Measurements from ENCODE around the gene SEMA3C. TPM values are rescaled to one million over a fixed set of nuclear protein-coding genes. Genes with fewer than 3 reads are reported as not detected.

The SEMA3C gene
- total RNA-seq, 1 donor from 2014 or later = 266 TPM

DNA sequence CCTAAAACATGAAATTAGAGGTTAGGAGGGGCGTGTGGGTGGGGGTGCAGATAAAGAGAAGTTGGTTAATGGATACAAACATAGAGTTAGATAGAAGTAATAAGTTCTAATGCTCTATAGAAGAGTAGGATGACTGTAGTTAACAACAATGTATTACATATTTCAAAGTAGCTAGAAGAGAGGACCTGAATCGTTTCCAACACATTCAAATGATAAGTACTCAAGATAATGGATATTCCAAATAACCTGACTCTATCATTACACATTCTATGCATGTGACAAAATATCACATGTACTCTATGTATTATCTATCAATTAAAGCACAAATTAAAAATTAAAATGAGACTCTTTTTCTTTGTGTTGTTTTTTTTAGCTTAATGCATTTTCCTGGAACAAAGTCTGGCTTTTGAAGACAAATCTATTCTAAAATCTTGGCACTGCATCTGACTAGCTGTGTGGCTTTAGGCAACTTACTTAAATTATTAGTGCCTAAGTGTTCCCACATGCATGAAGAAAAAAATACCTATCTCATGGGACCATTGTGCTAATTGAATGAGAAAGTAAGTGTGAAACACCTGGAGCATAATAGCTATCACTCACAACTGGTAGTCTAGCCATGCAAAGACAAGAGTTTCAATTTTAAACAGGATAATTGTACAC, 75.7 kb downstream of the SEMA3C start:
- H3K4me1 ChIP-seq (ENCODE audit: control insufficient read depth in 3 of 3, insufficient read depth in 3 of 3, low read length in 3 of 3) = no peaks in the 10 kb centered on the region
- H3K27me3 ChIP-seq (ENCODE audit: control insufficient read depth in 3 of 3, insufficient read depth in 3 of 3, low read length in 3 of 3) = no peaks in the 10 kb centered on the region
- no peaks in the 10 kb centered on the region for H3K36me3 ChIP-seq (ENCODE audit: control insufficient read depth in 3 of 3, insufficient read depth in 3 of 3, low read length in 3 of 3)
- no peak overlapping the region for H3K27ac ChIP-seq (ENCODE audit: low read depth, low read length)
- no peak overlapping the region for H3K9ac ChIP-seq (ENCODE audit: low read depth in 1 of 3, low read length in 3 of 3)
- H3K4me3 ChIP-seq (ENCODE audit: low read length in 3 of 3) = no peak overlapping the region
- no peaks in the 10 kb centered on the region for H3K9me3 ChIP-seq (ENCODE audit: control insufficient read depth in 3 of 3, low read length in 3 of 3)

DNA sequence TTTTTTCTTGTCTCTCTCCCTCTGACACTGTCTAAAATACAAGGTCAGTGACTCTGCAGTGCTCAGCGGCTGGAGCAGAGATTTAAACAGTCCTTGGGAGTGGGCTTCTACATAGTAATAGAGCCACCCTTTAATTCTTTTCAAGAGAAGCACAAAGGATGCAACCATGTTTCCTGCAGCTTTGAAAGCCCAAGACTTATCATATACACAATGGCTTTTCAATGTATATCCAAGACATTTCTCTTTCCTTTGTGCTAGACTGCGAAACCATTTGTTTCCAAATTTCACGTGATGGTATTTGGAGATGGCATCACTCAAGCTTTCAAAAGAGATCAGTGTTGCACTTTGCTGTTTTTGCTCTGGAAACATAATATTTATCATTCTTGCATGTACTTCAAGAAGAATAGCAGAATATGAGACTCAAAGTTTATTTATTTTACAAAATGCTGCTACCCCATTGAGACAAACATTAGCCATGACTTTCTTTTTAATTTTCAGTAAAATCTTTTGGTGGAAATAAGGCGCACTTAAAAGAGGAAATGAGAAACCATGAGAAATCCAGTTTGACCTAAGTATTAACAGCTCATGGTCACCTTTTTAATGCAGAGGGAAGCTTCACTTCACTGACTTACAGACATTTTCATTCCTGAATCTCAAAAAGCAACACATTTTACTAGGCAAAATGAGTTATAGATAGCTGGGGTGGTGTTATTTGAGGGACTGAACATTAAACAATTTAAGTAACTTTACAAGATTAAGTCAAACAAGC, 76.6 kb downstream of the SEMA3C start:
- no peaks in the 10 kb centered on the region for H3K4me1 ChIP-seq (ENCODE audit: control insufficient read depth in 3 of 3, insufficient read depth in 3 of 3, low read length in 3 of 3)
- no peaks in the 10 kb centered on the region for H3K9me3 ChIP-seq (ENCODE audit: control insufficient read depth in 3 of 3, low read length in 3 of 3)
- no peak overlapping the region for H3K9ac ChIP-seq (ENCODE audit: low read depth in 1 of 3, low read length in 3 of 3)
- H3K27me3 ChIP-seq (ENCODE audit: control insufficient read depth in 3 of 3, insufficient read depth in 3 of 3, low read length in 3 of 3) = no peaks in the 10 kb centered on the region
- H3K27ac ChIP-seq (ENCODE audit: low read depth, low read length) = no peak overlapping the region
- no peak overlapping the region for H3K4me3 ChIP-seq (ENCODE audit: low read length in 3 of 3)
- no peaks in the 10 kb centered on the region for H3K36me3 ChIP-seq (ENCODE audit: control insufficient read depth in 3 of 3, insufficient read depth in 3 of 3, low read length in 3 of 3)

GRCh38 chr7:80841423-80841955, 77.4 kb downstream of the SEMA3C start:
- no peak overlapping the region for H3K27ac ChIP-seq (ENCODE audit: low read depth, low read length)
- no peak overlapping the region for H3K4me3 ChIP-seq (ENCODE audit: low read length in 3 of 3)
- H3K9me3 ChIP-seq (ENCODE audit: control insufficient read depth in 3 of 3, low read length in 3 of 3) = no peaks in the 10 kb centered on the region
- H3K9ac ChIP-seq (ENCODE audit: low read depth in 1 of 3, low read length in 3 of 3) = no peak overlapping the region
- H3K27me3 ChIP-seq (ENCODE audit: control insufficient read depth in 3 of 3, insufficient read depth in 3 of 3, low read length in 3 of 3) = no peaks in the 10 kb centered on the region
- no peaks in the 10 kb centered on the region for H3K36me3 ChIP-seq (ENCODE audit: control insufficient read depth in 3 of 3, insufficient read depth in 3 of 3, low read length in 3 of 3)
- H3K4me1 ChIP-seq (ENCODE audit: control insufficient read depth in 3 of 3, insufficient read depth in 3 of 3, low read length in 3 of 3) = no peaks in the 10 kb centered on the region

DNA sequence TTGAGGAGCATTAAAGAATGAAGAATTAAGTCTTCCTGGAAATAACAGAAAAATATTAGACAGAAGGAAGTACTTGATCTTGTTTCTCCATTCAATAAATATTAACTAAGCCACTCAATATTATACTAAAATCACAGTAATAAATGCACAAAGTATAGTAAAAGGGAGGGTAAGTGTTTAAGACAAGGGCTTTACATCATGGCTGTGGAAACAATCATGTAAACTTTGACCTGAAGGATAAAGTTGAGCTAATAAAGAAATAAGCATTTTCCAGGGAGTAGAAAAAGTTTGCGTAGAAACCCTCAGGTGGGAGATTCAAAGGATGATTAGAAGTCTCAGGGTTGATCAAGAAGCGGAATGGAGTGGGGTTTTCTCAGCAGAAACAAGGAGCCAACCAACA, 78.2 kb downstream of the SEMA3C start:
- no peak overlapping the region for H3K27ac ChIP-seq (ENCODE audit: low read depth, low read length)
- no peaks in the 10 kb centered on the region for H3K36me3 ChIP-seq (ENCODE audit: control insufficient read depth in 3 of 3, insufficient read depth in 3 of 3, low read length in 3 of 3)
- H3K9me3 ChIP-seq (ENCODE audit: control insufficient read depth in 3 of 3, low read length in 3 of 3) = no peaks in the 10 kb centered on the region
- H3K9ac ChIP-seq (ENCODE audit: low read depth in 1 of 3, low read length in 3 of 3) = no peak overlapping the region
- no peaks in the 10 kb centered on the region for H3K27me3 ChIP-seq (ENCODE audit: control insufficient read depth in 3 of 3, insufficient read depth in 3 of 3, low read length in 3 of 3)
- H3K4me1 ChIP-seq (ENCODE audit: control insufficient read depth in 3 of 3, insufficient read depth in 3 of 3, low read length in 3 of 3) = no peaks in the 10 kb centered on the region
- no peak overlapping the region for H3K4me3 ChIP-seq (ENCODE audit: low read length in 3 of 3)

GRCh38 chr7:80839855-80840254, 79.0 kb downstream of the SEMA3C start:
- Histone ChIP-seq H3K4me3 (ENCODE audit: low read length in 3 of 3) (no peak overlapping the region), H3K27ac (ENCODE audit: low read depth, low read length) (no peak overlapping the region), H3K27me3 (ENCODE audit: control insufficient read depth in 3 of 3, insufficient read depth in 3 of 3, low read length in 3 of 3) (no peaks in the 10 kb centered on the region), H3K9ac (ENCODE audit: low read depth in 1 of 3, low read length in 3 of 3) (no peak overlapping the region), H3K36me3 (ENCODE audit: control insufficient read depth in 3 of 3, insufficient read depth in 3 of 3, low read length in 3 of 3) (no peaks in the 10 kb centered on the region), H3K9me3 (ENCODE audit: control insufficient read depth in 3 of 3, low read length in 3 of 3) (no peaks in the 10 kb centered on the region), H3K4me1 (ENCODE audit: control insufficient read depth in 3 of 3, insufficient read depth in 3 of 3, low read length in 3 of 3) (no peaks in the 10 kb centered on the region)

GRCh38 chr7:80838643-80839042, 80.2 kb downstream of the SEMA3C start:
- H3K4me1 ChIP-seq (ENCODE audit: control insufficient read depth in 3 of 3, insufficient read depth in 3 of 3, low read length in 3 of 3) = peaks cover 0 to 6% (median 0%) of the 10 kb centered on the region in 3 donors
- H3K9me3 ChIP-seq (ENCODE audit: control insufficient read depth in 3 of 3, low read length in 3 of 3) = no peaks in the 10 kb centered on the region
- no peaks in the 10 kb centered on the region for H3K36me3 ChIP-seq (ENCODE audit: control insufficient read depth in 3 of 3, insufficient read depth in 3 of 3, low read length in 3 of 3)
- no peaks in the 10 kb centered on the region for H3K27me3 ChIP-seq (ENCODE audit: control insufficient read depth in 3 of 3, insufficient read depth in 3 of 3, low read length in 3 of 3)
- H3K9ac ChIP-seq (ENCODE audit: low read depth in 1 of 3, low read length in 3 of 3) = no peak overlapping the region
- H3K27ac ChIP-seq (ENCODE audit: low read depth, low read length) = no peak overlapping the region
- no peak overlapping the region for H3K4me3 ChIP-seq (ENCODE audit: low read length in 3 of 3)

DNA sequence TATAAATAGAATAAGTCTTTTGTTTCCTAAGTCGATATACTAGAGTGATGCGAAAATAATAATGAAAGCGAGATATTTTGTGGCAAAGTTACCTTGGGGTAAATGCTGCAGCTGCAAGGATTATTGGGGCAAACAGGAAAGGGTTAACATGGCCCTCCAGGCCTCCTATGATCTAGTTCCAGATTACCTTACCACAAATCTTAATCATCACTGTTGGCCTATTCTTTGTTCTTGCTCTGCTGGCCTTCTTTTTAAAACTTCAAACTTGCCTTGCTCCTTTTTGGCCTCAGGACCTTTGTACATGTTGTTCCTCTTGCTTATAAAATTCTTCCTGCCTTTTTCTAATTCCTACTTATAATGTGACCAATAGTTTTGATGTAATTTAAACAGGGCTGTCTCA, 81.5 kb downstream of the SEMA3C start:
- no peaks in the 10 kb centered on the region for H3K27me3 ChIP-seq (ENCODE audit: control insufficient read depth in 3 of 3, insufficient read depth in 3 of 3, low read length in 3 of 3)
- H3K36me3 ChIP-seq (ENCODE audit: control insufficient read depth in 3 of 3, insufficient read depth in 3 of 3, low read length in 3 of 3) = no peaks in the 10 kb centered on the region
- H3K4me1 ChIP-seq (ENCODE audit: control insufficient read depth in 3 of 3, insufficient read depth in 3 of 3, low read length in 3 of 3) = peaks cover 0 to 6% (median 0%) of the 10 kb centered on the region in 3 donors

DNA sequence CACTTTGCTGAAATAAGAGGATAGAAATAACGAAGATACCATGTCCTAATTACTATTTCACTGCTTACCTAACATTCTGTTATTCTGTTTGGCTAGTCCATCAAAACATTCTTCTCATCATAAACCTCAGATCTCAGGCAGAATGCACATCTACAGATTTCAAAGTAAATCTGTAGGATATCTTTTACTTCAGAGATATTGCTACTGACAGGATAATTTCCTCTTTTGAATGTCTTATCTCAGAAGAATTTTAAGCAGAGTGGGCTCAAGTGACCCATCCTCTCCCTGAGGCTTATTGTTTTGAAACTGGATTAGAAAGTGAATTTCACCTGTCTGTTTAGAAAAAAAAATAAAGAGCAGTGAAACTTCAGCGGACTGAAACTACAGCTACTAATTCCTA, 83.6 kb downstream of the SEMA3C start:
- H3K9me3 ChIP-seq (ENCODE audit: control insufficient read depth in 3 of 3, low read length in 3 of 3) = no peaks in the 10 kb centered on the region

More for the DNA sequence above, 81.5 kb downstream of the SEMA3C start:
- Histone ChIP-seq H3K4me3 (ENCODE audit: low read length in 3 of 3) (no peak overlapping the region), H3K9me3 (ENCODE audit: control insufficient read depth in 3 of 3, low read length in 3 of 3) (no peaks in the 10 kb centered on the region), H3K27ac (ENCODE audit: low read depth, low read length) (no peak overlapping the region), H3K9ac (ENCODE audit: low read depth in 1 of 3, low read length in 3 of 3) (no peak overlapping the region)

GRCh38 chr7:80833289-80834268, 85.3 kb downstream of the SEMA3C start:
- no peak overlapping the region for H3K9ac ChIP-seq (ENCODE audit: low read depth in 1 of 3, low read length in 3 of 3)
- no peak overlapping the region for H3K4me3 ChIP-seq (ENCODE audit: low read length in 3 of 3)

More for the DNA sequence above, 83.6 kb downstream of the SEMA3C start:
- H3K4me1 ChIP-seq (ENCODE audit: control insufficient read depth in 3 of 3, insufficient read depth in 3 of 3, low read length in 3 of 3) = peaks cover 6 to 16% (median 8%) of the 10 kb centered on the region in 3 donors
- no peak overlapping the region for H3K27ac ChIP-seq (ENCODE audit: low read depth, low read length)
- H3K4me3 ChIP-seq (ENCODE audit: low read length in 3 of 3) = no peak overlapping the region
- no peak overlapping the region for H3K9ac ChIP-seq (ENCODE audit: low read depth in 1 of 3, low read length in 3 of 3)
- no peaks in the 10 kb centered on the region for H3K27me3 ChIP-seq (ENCODE audit: control insufficient read depth in 3 of 3, insufficient read depth in 3 of 3, low read length in 3 of 3)
- no peaks in the 10 kb centered on the region for H3K36me3 ChIP-seq (ENCODE audit: control insufficient read depth in 3 of 3, insufficient read depth in 3 of 3, low read length in 3 of 3)

More at GRCh38 chr7:80833289-80834268, 85.3 kb downstream of the SEMA3C start:
- H3K27ac ChIP-seq (ENCODE audit: low read depth, low read length) = no peak overlapping the region
- no peaks in the 10 kb centered on the region for H3K9me3 ChIP-seq (ENCODE audit: control insufficient read depth in 3 of 3, low read length in 3 of 3)
- H3K27me3 ChIP-seq (ENCODE audit: control insufficient read depth in 3 of 3, insufficient read depth in 3 of 3, low read length in 3 of 3) = no peaks in the 10 kb centered on the region
- H3K4me1 ChIP-seq (ENCODE audit: control insufficient read depth in 3 of 3, insufficient read depth in 3 of 3, low read length in 3 of 3) = peaks cover 6 to 16% (median 8%) of the 10 kb centered on the region in 3 donors
- H3K36me3 ChIP-seq (ENCODE audit: control insufficient read depth in 3 of 3, insufficient read depth in 3 of 3, low read length in 3 of 3) = no peaks in the 10 kb centered on the region

Measured in skeletal muscle tissue (tissue), 4 donors.